GM23248 (cell line): ENCODE measurements around the gene ADAMTS17.

ENCODE experiments used
- EZH2 ChIP-seq: fragments of 200-600 bp; sonication (generic); IDR thresholded peaks from 2 replicates; pipeline ENCODE4 v1.6.1; 2018; ENCODE audit warnings: antibody characterized with exemption, mild to moderate bottlenecking; ENCODE audit not compliant: insufficient read depth, poor library complexity, severe bottlenecking
- EZH2phosphoT487 ChIP-seq: fragments of 200-600 bp; sonication (generic); IDR thresholded peaks from 2 replicates; pipeline ENCODE4 v1.6.1; 2018; ENCODE audit warnings: antibody characterized with exemption, moderate library complexity, mild to moderate bottlenecking, low read depth; ENCODE audit not compliant: insufficient read depth

DNA sequence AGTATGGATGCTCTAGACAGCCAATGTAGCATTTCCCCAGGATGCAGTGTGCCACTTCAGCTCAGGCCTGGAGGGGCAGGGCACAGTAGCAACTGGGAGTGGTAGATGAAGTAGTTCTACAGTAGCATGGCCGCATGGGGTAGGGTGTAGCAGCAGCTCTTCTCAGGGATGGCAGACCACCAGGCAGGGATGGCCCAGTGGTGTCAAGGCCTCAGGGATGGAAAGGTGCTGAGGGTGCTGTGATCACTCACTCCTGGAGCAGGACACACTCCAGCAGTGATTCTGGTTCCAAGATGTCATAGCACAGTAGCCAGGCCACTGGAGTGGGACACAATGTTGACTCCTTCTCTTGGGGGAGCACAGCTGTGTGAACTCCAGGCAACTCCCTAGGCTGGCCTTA is 397.6 kb downstream of the ADAMTS17 start:
- no peak for TF ChIP-seq EZH2
- TF ChIP-seq EZH2phosphoT487: no peak
